T-cell (primary cell): ENCODE results near the gene SERTAD2. TPM values are rescaled to one million over a fixed set of nuclear protein-coding genes. Genes with fewer than 3 reads are reported as not detected.

Experiments used
- ATAC-seq, 4 experiments: fragments of 200-7000 bp in 3 of 4; fragments of 150-1000 bp in 1 of 4; cut with Tn5 transposase; replicated peaks in 1 of 4; 1 replicate in 3 of 4; 2 replicates in 1 of 4; pipeline ENCODE4 v1.10.0; 2021; ENCODE audit warnings: moderate library complexity in 3 of 4, mild to moderate bottlenecking in 2 of 4, moderate number of reproducible peaks in 1 of 4
- CTCF ChIA-PET, 2 donors: fragments of 300-600 bp; sonication (Branson Sonifier 250); formaldehyde crosslinking; loops; one replicate each; lab custom pipeline; 2022; ENCODE audit warnings: antibody characterized with exemption in 2 of 2; lab: Charles Lee
- POLR2A ChIA-PET, 2 donors: fragments of 300-600 bp; sonication (Branson Sonifier 250); formaldehyde crosslinking; loops; one replicate each; lab custom pipeline; 2022; ENCODE audit warnings: antibody characterized with exemption in 2 of 2; lab: Charles Lee
- DNase-seq, 35 experiments: peaks; one replicate each; pipeline versions ENCODE4 v3.0.0 to v3.0.0-alpha.2; 2013 to 2023
- H3K27ac ChIP-seq: one replicate; pipeline ENCODE4 v1.5.1; 2013; ENCODE audit warnings: low read length
- H3K27me3 ChIP-seq, 2 experiments: replicated peaks in 1 of 2; 1 replicate in 1 of 2; 2 replicates in 1 of 2; pipeline versions ENCODE4 v1.6.1 to v1.7.0; 2013; ENCODE audit warnings: low read length in 1 of 2, mixed read lengths in 1 of 2; ENCODE audit not compliant: control insufficient read depth in 2 of 2, insufficient read depth in 2 of 2; ENCODE audit errors: extremely low read depth in 1 of 2
- H3K36me3 ChIP-seq, 2 donors: 1 replicate in 1 of 2; 2 replicates in 1 of 2; pipeline versions ENCODE4 v1.6.1 to v1.7.0; 2013; ENCODE audit warnings: low read length in 1 of 2; ENCODE audit not compliant: control insufficient read depth in 2 of 2, insufficient read depth in 1 of 2; ENCODE audit errors: extremely low read depth in 1 of 2
- H3K4me1 ChIP-seq, 2 experiments: 1 replicate in 1 of 2; 2 replicates in 1 of 2; pipeline versions ENCODE4 v1.6.1 to v1.7.0; 2013; ENCODE audit warnings: low read length in 2 of 2, mixed read lengths in 1 of 2; ENCODE audit not compliant: insufficient read depth in 2 of 2, control insufficient read depth in 1 of 2; ENCODE audit errors: extremely low read depth in 1 of 2
- H3K4me3 ChIP-seq, 2 donors: 1 replicate in 1 of 2; 2 replicates in 1 of 2; pipeline versions ENCODE4 v1.5.1 to v1.7.0; 2013; ENCODE audit warnings: mild to moderate bottlenecking in 2 of 2, low read length in 1 of 2, moderate library complexity in 1 of 2; ENCODE audit not compliant: control insufficient read depth in 1 of 2; ENCODE audit errors: extremely low read depth in 1 of 2
- H3K9me3 ChIP-seq: 2 replicates; pipeline ENCODE4 v1.7.0; 2013
- H3K27ac Mint-ChIP-seq, 2 donors: one replicate each; pipeline ENCODE4 v1.8.0; 2020 to 2021; ENCODE audit warnings: mild to moderate bottlenecking in 2 of 2, mixed read lengths in 2 of 2
- H3K27me3 Mint-ChIP-seq, 2 donors: one replicate each; pipeline ENCODE4 v1.8.0; 2021 to 2022; ENCODE audit warnings: mixed read lengths in 2 of 2
- H3K36me3 Mint-ChIP-seq: one replicate; pipeline ENCODE4 v1.8.0; 2021; ENCODE audit warnings: mixed read lengths
- H3K4me1 Mint-ChIP-seq, 3 donors: one replicate each; pipeline ENCODE4 v1.8.0; 2020 to 2022; ENCODE audit warnings: mixed read lengths in 3 of 3, mild to moderate bottlenecking in 1 of 3
- H3K4me3 Mint-ChIP-seq, 3 donors: one replicate each; pipeline ENCODE4 v1.8.0; 2020 to 2022; ENCODE audit warnings: mild to moderate bottlenecking in 3 of 3, mixed read lengths in 3 of 3, moderate library complexity in 3 of 3
- H3K9me3 Mint-ChIP-seq, 3 donors: one replicate each; pipeline ENCODE4 v1.8.0; 2020 to 2022; ENCODE audit warnings: mixed read lengths in 3 of 3
- WGBS: methylation state at CpG from one replicate; pipeline ENCODE4 v1.1.5; 2013; ENCODE audit warnings: missing lambda C conversion rate; ENCODE audit not compliant: insufficient coverage; 5-methylcytosine and 5-hydroxymethylcytosine counted together
- total RNA-seq, 35 experiments: library from RNA in 6 of 35; stranded (reverse) in 6 of 35; fragments of 120-200 nt in 1 of 35; gene quantifications; one replicate each; pipeline versions ENCODE4 v1.2.1 to v1.2.4 and lab custom pipeline; 2013 to 2026

Gene SERTAD2
- total RNA-seq, 5 donors from 2014 or later (not counting 1 experiment from before 2014, with no cell fraction given): 22.8 to 39.7 (median 27.4) TPM

DNA sequence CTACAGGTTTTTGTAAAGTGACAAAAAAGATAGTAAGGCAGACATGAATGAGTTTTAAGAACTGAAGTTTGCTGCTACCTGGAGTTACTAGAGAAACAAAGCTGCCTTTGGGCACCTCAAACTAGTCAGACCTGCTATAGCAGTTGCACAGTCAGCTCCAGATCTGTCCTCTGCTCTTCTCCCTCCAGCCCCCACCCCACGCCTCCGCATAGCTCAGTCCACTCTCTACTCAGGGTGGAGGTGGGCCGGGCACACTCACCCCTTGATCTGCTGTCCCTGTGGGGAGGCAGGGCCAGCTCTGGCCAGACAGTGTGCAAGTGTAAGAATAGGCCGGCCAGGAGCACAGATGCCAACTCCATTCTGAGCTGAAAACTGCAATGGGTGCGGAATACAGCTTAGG is 4.1 kb downstream of the SERTAD2 start:
- peaks cover 29 to 49% of the 10 kb centered on the region in 2 experiments for H3K4me1 ChIP-seq
- H3K27me3 Mint-ChIP-seq: no peaks in the 10 kb centered on the region
- no peaks in the 10 kb centered on the region for H3K27me3 ChIP-seq

DNA sequence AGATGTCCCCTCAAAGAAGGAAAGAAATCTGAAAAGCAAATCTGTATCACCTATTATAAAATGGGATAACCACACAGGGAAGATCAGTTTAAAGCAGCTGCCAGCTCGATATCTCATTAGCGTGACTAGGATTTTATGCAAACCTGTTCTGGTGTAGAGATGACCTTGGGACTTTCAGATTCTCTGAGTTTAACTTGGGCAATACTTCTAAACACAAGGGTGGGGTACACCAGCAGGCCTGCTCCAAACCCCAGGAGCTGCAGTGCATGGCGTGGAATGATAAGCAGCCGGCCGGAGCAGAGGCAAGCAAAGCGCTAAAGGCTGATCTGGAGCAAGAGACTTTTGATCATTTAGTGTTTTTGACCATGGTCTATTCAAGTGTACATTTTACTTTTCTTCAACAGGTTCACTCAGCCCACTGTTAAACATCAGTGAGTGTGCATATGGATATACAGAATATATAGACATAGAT is 4.7 kb downstream of the SERTAD2 start:
- Histone ChIP-seq H3K4me1 (peaks cover 31 to 49% of the 10 kb centered on the region in 2 experiments), H3K27ac (no peak overlapping the region)
- peaks cover 78 to 81% (median 79%) of the 10 kb centered on the region in 3 donors for H3K4me1 Mint-ChIP-seq

More for the DNA sequence above, 4.1 kb downstream of the SERTAD2 start:
- peaks cover 75 to 76% (median 76%) of the 10 kb centered on the region in 3 donors for H3K4me1 Mint-ChIP-seq
- Histone ChIP-seq H3K9me3 (no peaks in the 10 kb centered on the region), H3K4me3 (no peak overlapping the region), H3K27ac (no peak overlapping the region), H3K36me3 (no peaks in the 10 kb centered on the region)
- peak overlapping the region in 1 of 3 donors; percentile 61 for H3K4me3 Mint-ChIP-seq
- no peaks in the 10 kb centered on the region for H3K36me3 Mint-ChIP-seq
- ChIA-PET CTCF (interaction anchor here (0.6 to 7.4 kb wide), 10 partner anchors 9 to 183 kb away, joined by 3 to 78 read pairs (median 3); no protein-coding TSS in a partner anchor), POLR2A (interaction anchor here in 1 of 2 donors (0.9 to 1.5 kb wide), 2 partner anchors 101 to 227 kb away, joined by 3 to 5 read pairs; no protein-coding TSS in a partner anchor)
- no peak for ATAC-seq
- no peak for DNase-seq
- WGBS: 80% methylated on average over 1 of the region's 5 CpGs
- H3K9me3 Mint-ChIP-seq: no peaks in the 10 kb centered on the region
- H3K27ac Mint-ChIP-seq: peak overlapping the region; percentile 12 to 65

DNA sequence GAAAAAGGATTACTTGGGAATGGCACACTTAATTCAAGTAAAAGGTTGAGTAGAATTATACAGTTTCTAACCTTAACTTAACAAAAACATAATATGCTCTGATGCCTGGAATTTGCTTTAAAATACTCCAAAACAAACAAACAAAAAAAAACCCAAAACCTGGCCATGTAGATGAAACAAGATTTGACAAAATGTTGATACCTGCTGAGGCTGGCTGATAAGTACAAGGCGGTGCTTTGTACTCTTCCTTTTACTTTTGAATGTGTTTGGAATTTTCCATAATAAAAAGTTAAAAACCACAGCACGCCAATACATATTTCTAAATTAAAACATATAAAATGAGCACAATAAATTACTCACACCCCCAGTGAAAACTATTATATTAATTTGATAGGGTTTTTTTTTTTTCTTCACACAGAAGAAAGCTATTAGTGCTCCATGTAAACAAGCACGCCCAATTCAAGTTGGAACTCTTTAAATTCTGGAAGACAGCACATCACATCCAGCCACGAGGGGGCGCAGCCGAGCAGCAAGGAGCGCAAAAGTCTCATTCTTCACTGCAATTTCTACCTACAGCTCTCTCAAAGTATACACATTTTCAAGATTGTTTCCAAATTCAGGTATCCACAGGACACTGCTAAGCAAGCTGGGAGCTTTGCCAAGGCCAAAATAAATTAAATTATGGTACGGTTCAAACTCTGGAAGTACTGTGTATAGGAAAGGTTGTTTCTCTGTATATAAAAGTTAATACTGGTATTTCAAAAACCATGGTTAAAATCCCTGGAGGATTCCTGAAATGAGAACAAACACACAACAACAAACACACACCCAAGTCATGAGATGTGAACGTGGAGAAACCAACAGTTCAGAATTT is 7.5 kb downstream of the SERTAD2 start:
- peak overlapping the region in 1 of 2 donors; percentile 53 for H3K27ac Mint-ChIP-seq
- no peaks in the 10 kb centered on the region for H3K27me3 Mint-ChIP-seq
- H3K27me3 ChIP-seq: no peaks in the 10 kb centered on the region
- peaks cover 0 to 2% of the 10 kb centered on the region in 2 donors for H3K36me3 ChIP-seq
- H3K4me3 Mint-ChIP-seq: peak overlapping the region; percentile 17 to 39 (median 27)
- H3K9me3 ChIP-seq: no peaks in the 10 kb centered on the region
- CTCF ChIA-PET: interaction anchor here (0.5 to 5.5 kb wide), 42 partner anchors 8 to 669 kb away, joined by 3 to 60 read pairs (median 4); partner anchors contain the start of genes AFTPH (in 1 of the 2) and SERTAD2 (in 1 of the 2)
- 0% methylated on average over 1 of the region's 9 CpGs for WGBS
- DNase-seq (peak; percentile 47 to 91 (median 83)), ATAC-seq (peak in 1 of 4 experiments; percentile 24)
- H3K36me3 Mint-ChIP-seq: no peaks in the 10 kb centered on the region
- no peaks in the 10 kb centered on the region for H3K9me3 Mint-ChIP-seq
- POLR2A ChIA-PET: interaction anchor here (0.5 to 0.9 kb wide), 4 partner anchors 9 to 105 kb away, joined by 3 to 6 read pairs (median 4); no protein-coding TSS in a partner anchor
- peaks cover 82 to 93% (median 87%) of the 10 kb centered on the region in 3 donors for H3K4me1 Mint-ChIP-seq
- H3K4me3 ChIP-seq: no peak overlapping the region
- H3K4me1 ChIP-seq: peaks cover 43 to 59% of the 10 kb centered on the region in 2 experiments
- H3K27ac ChIP-seq: no peak overlapping the region

More for the DNA sequence above, 4.7 kb downstream of the SERTAD2 start:
- Histone ChIP-seq H3K9me3 (no peaks in the 10 kb centered on the region), H3K4me3 (no peak overlapping the region), H3K36me3 (no peaks in the 10 kb centered on the region), H3K27me3 (no peaks in the 10 kb centered on the region)
- Mint-ChIP-seq H3K4me3 (peak overlapping the region in 1 of 3 donors; percentile 61), H3K36me3 (no peaks in the 10 kb centered on the region), H3K27me3 (no peaks in the 10 kb centered on the region), H3K27ac (peak overlapping the region; percentile 49 to 57), H3K9me3 (no peaks in the 10 kb centered on the region)
- ChIA-PET POLR2A (interaction anchor here in 1 of 2 donors (0.9 to 1.5 kb wide), 2 partner anchors 102 to 228 kb away, joined by 3 to 5 read pairs; no protein-coding TSS in a partner anchor), CTCF (interaction anchor here (0.6 to 7.4 kb wide), 9 partner anchors 8 to 183 kb away, joined by 3 to 78 read pairs (median 3); no protein-coding TSS in a partner anchor)
- WGBS: 94% methylated on average over 5 of the region's 6 CpGs
- no peak for DNase-seq
- no peak for ATAC-seq

DNA sequence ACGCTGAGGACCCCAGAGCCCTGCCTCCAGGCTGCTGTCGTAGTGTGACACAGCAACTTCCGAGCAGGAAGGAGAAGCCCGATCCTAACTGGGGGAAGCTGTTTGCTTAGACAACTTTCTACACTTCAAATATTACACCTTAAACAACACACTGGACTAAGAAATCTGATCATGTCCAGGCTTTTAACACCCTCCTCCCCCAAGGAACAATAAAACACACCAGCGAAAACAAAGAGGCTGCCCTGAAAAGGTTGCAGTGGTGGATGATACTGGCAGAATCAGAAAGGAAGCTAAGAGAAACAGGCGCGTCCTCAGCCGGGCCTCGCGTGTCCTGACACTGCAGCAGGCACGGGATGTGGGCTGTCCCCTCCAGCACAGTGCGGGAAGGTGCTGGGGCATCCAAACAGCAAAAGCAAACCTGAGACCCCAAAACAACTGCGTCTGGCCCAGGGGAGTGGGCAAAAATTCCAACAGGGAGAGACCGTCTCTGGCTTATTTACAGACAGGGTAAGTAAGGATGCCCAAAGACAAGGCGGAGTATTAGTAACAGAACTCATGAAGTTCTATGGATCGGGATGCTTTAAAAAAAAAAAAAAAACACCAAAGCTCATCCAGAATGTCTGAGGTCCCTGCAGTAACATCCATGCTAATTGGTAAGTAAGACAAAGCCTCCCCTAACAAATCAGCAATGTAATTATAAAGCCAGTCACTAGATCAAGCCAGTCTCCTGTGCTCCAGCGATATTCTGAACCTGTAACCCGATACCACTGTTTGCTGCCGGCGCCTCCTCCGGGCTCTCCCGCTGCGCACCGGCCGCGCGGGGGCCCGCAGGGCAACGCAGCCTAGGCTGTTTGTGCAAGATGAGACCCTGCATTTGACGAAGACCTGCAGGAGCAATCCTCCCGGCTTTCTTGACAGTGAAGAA is 9.0 kb downstream of the SERTAD2 start:
- peak in 34 of 35 experiments; percentile 24 to 72 (median 44) for DNase-seq
- no peaks in the 10 kb centered on the region for H3K9me3 ChIP-seq
- H3K4me1 ChIP-seq: peaks cover 49 to 53% of the 10 kb centered on the region in 2 experiments
- no peaks in the 10 kb centered on the region for H3K9me3 Mint-ChIP-seq
- H3K4me3 ChIP-seq: peak overlapping the region; percentile 27 to 60
- ChIA-PET POLR2A (interaction anchor here (0.6 to 1.6 kb wide), 6 partner anchors 8 to 639 kb away, joined by 3 to 6 read pairs (median 4); partner anchors contain the start of genes AFTPH (in 1 of the 2) and SERTAD2 (in 1 of the 2)), CTCF (interaction anchor here (0.6 to 5.5 kb wide), 16 partner anchors 10 to 224 kb away, joined by 3 to 60 read pairs (median 4); partner anchors contain the start of genes AFTPH (in 1 of the 2) and SERTAD2 (in 1 of the 2))
- peaks cover 86 to 95% (median 90%) of the 10 kb centered on the region in 3 donors for H3K4me1 Mint-ChIP-seq
- peak overlapping the region; percentile 56 for H3K27ac ChIP-seq
- ATAC-seq: peak; percentile 79 to 82 (median 80)
- H3K4me3 Mint-ChIP-seq: peak overlapping the region; percentile 81 to 82 (median 82)
- H3K27me3 ChIP-seq: no peaks in the 10 kb centered on the region
- peak overlapping the region; percentile 87 to 89 for H3K27ac Mint-ChIP-seq
- WGBS: 19% methylated on average over 12 of the region's 31 CpGs
- no peaks in the 10 kb centered on the region for H3K36me3 Mint-ChIP-seq
- H3K27me3 Mint-ChIP-seq: no peaks in the 10 kb centered on the region
- peaks cover 0 to 2% of the 10 kb centered on the region in 2 donors for H3K36me3 ChIP-seq

DNA sequence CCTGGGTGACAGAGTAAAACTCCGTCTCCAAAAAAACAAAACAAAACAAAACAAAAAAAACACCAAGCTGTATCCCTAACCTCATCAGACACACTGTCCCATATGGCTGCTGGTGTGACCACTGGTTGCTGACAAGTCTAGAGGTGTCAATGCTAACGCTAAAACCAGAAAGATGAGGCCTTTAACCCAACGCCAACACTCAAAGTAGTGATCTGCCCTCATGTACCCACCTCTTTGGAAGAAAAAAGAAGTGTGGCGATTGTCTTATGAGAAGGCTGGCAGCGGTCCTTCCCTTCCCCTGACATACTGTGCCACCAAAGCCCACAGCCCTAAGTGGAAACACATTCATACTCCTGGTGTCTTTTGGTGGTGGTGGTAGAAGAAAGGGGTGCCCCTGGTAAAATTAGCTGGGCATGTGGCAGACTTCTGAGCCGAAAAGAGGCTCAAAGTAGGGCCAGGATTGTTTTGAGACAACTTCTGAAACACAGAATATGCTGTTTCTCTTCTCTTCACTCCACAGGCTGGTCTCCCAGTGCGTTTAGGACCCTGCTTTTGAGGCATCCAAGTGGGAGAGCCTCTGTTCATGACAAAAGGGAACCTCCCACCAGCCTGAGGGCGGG is 9.8 kb downstream of the SERTAD2 start:
- Mint-ChIP-seq H3K4me1 (peaks cover 85 to 92% (median 87%) of the 10 kb centered on the region in 3 donors), H3K36me3 (no peaks in the 10 kb centered on the region), H3K9me3 (no peaks in the 10 kb centered on the region), H3K27ac (peak overlapping the region; percentile 87 to 89), H3K27me3 (no peaks in the 10 kb centered on the region), H3K4me3 (peak overlapping the region; percentile 81 to 82 (median 82))
- WGBS: 77% methylated on average over 3 of the region's 8 CpGs
- H3K4me1 ChIP-seq: peaks cover 46 to 51% of the 10 kb centered on the region in 2 experiments
- ChIA-PET CTCF (interaction anchor here (0.6 to 5.5 kb wide), 11 partner anchors 10 to 284 kb away, joined by 3 to 60 read pairs (median 5); partner anchors contain the start of genes AFTPH (in 1 of the 2) and SERTAD2 (in 1 of the 2)), POLR2A (interaction anchor here (1.2 to 1.6 kb wide), 2 partner anchors 9 to 120 kb away, joined by 3 to 6 read pairs; partner anchors contain the start of gene AFTPH (in 1 of the 2))
- peak overlapping the region; percentile 56 for H3K27ac ChIP-seq
- DNase-seq: no peak
- no peaks in the 10 kb centered on the region for H3K27me3 ChIP-seq
- peaks cover 0 to 2% of the 10 kb centered on the region in 2 donors for H3K36me3 ChIP-seq
- no peaks in the 10 kb centered on the region for H3K9me3 ChIP-seq
- peak overlapping the region; percentile 27 to 60 for H3K4me3 ChIP-seq
- ATAC-seq: no peak
